CD14-positive monocyte (primary cell): Measurements from ENCODE around the gene KCTD5. TPM values are rescaled to one million over a fixed set of nuclear protein-coding genes. Genes with fewer than 3 reads are reported as not detected.

Experiments used
- DNase-seq, 3 donors: peaks; one replicate each; pipeline ENCODE4 v3.0.0-alpha.2; 2011 to 2022
- H2AFZ ChIP-seq: 2 replicates; pipeline ENCODE4 v1.6.0; 2012; ENCODE audit warnings: mild to moderate bottlenecking, low read depth, low read length, inconsistent platforms; ENCODE audit not compliant: insufficient read depth, poor library complexity, severe bottlenecking
- H3K27ac ChIP-seq, 2 donors: 1 replicate in 1 of 2; 2 replicates in 1 of 2; pipeline ENCODE4 v1.5.1; 2012 to 2013; ENCODE audit warnings: low read length in 2 of 2, control low read depth in 1 of 2, inconsistent platforms in 1 of 2, low read depth in 1 of 2, mild to moderate bottlenecking in 1 of 2
- H3K27me3 ChIP-seq, 2 donors: one replicate each; pipeline versions ENCODE4 v1.6.0 to v1.6.1; 2011 to 2013; ENCODE audit warnings: low read length in 2 of 2; ENCODE audit not compliant: control insufficient read depth in 2 of 2, insufficient read depth in 2 of 2
- H3K36me3 ChIP-seq, 2 donors: replicated peaks in 1 of 2; 1 replicate in 1 of 2; 2 replicates in 1 of 2; pipeline versions ENCODE4 v1.5.1 to v1.6.1; 2012 to 2013; ENCODE audit warnings: low read length in 2 of 2, control low read depth in 1 of 2, inconsistent platforms in 1 of 2, mild to moderate bottlenecking in 1 of 2; ENCODE audit not compliant: insufficient read depth in 2 of 2, control insufficient read depth in 1 of 2
- H3K4me1 ChIP-seq, 2 donors: 1 replicate in 1 of 2; 2 replicates in 1 of 2; pipeline versions ENCODE4 v1.5.1 to v1.6.1; 2012 to 2013; ENCODE audit warnings: low read length in 2 of 2, control low read depth in 1 of 2, inconsistent platforms in 1 of 2, mild to moderate bottlenecking in 1 of 2, moderate library complexity in 1 of 2; ENCODE audit not compliant: insufficient read depth in 2 of 2, control insufficient read depth in 1 of 2
- H3K4me2 ChIP-seq: replicated peaks from 2 replicates; pipeline ENCODE3; 2012; ENCODE audit warnings: low read length, moderate library complexity, mild to moderate bottlenecking; ENCODE audit not compliant: poor library complexity, severe bottlenecking; ENCODE audit errors: extremely low read depth
- H3K4me3 ChIP-seq, 3 experiments: fragments of 200-600 bp in 1 of 3; sonication (generic) in 1 of 3; replicated peaks in 1 of 3; 1 replicate in 2 of 3; 2 replicates in 1 of 3; pipeline ENCODE4 v1.5.1; 2011 to 2013; ENCODE audit warnings: low read length in 3 of 3, mild to moderate bottlenecking in 3 of 3, control low read depth in 2 of 3, low read depth in 2 of 3, inconsistent platforms in 1 of 3, moderate library complexity in 1 of 3
- H3K79me2 ChIP-seq: 2 replicates; pipeline ENCODE4 v1.6.0; 2012; ENCODE audit warnings: mild to moderate bottlenecking, control low read depth, inconsistent platforms, low read length, moderate library complexity; ENCODE audit not compliant: insufficient read depth
- H3K9ac ChIP-seq: 2 replicates; pipeline ENCODE4 v1.6.0; 2017; ENCODE audit warnings: low read length, mild to moderate bottlenecking; ENCODE audit not compliant: insufficient read depth, poor library complexity, severe bottlenecking
- H3K9me3 ChIP-seq, 2 donors: replicated peaks in 1 of 2; 1 replicate in 1 of 2; 2 replicates in 1 of 2; pipeline versions ENCODE4 v1.5.1 to v1.6.1; 2012 to 2013; ENCODE audit warnings: low read length in 2 of 2, control low read depth in 1 of 2; ENCODE audit not compliant: control insufficient read depth in 1 of 2, insufficient read depth in 1 of 2
- H4K20me1 ChIP-seq: 2 replicates; pipeline ENCODE4 v1.6.0; 2012; ENCODE audit warnings: mild to moderate bottlenecking, low read length, control low read depth, moderate library complexity; ENCODE audit not compliant: insufficient read depth
- H3K27ac Mint-ChIP-seq, 7 donors: one replicate each; pipeline ENCODE4 v1.8.0; 2020; ENCODE audit warnings: mild to moderate bottlenecking in 7 of 7, mixed read lengths in 7 of 7, moderate library complexity in 6 of 7, inconsistent platforms in 2 of 7
- H3K27me3 Mint-ChIP-seq, 3 donors: one replicate each; pipeline ENCODE4 v1.8.0; 2021 to 2022; ENCODE audit warnings: low read depth in 3 of 3, mild to moderate bottlenecking in 3 of 3, mixed read lengths in 3 of 3, moderate library complexity in 3 of 3, inconsistent platforms in 1 of 3
- H3K36me3 Mint-ChIP-seq, 2 donors: one replicate each; pipeline ENCODE4 v1.8.0; 2020; ENCODE audit warnings: mixed read lengths in 2 of 2, inconsistent platforms in 1 of 2, mild to moderate bottlenecking in 1 of 2
- H3K4me1 Mint-ChIP-seq: one replicate; pipeline ENCODE4 v1.8.0; 2020; ENCODE audit warnings: mild to moderate bottlenecking, mixed read lengths
- H3K4me3 Mint-ChIP-seq, 2 donors: one replicate each; pipeline ENCODE4 v1.8.0; 2020; ENCODE audit warnings: mild to moderate bottlenecking in 2 of 2, mixed read lengths in 2 of 2, moderate library complexity in 1 of 2
- H3K9me3 Mint-ChIP-seq, 7 donors: one replicate each; pipeline ENCODE4 v1.8.0; 2020 to 2022; ENCODE audit warnings: mixed read lengths in 7 of 7, mild to moderate bottlenecking in 6 of 7, moderate library complexity in 6 of 7, inconsistent platforms in 2 of 7
- WGBS: methylation state at CpG from one replicate; pipeline ENCODE4 v1.1.5; 2013; ENCODE audit warnings: missing lambda C conversion rate; ENCODE audit not compliant: insufficient coverage; 5-methylcytosine and 5-hydroxymethylcytosine counted together
- intact Hi-C, 2 donors: fragments of 100-400 bp; cut with micrococcal nuclease; formaldehyde crosslinking; loops; one replicate each; pipeline versions ENCODE4 v1.15.0 to v1.15.1; 2023
- polyA plus RNA-seq, 3 donors: library from polyadenylated mRNA; depleted of rRNA in 1 of 3; unstranded in 2 of 3; stranded (reverse) in 1 of 3; fragments of 300-500 nt in 2 of 3; fragments of >200 nt in 1 of 3; fragmentation: Illumina TruSeq in 2 of 3; gene quantifications; 1 replicate in 2 of 3; 2 replicates in 1 of 3; pipeline ENCODE4 v1.2.3, GENCODE V29; 2012 to 2021
- TF ChIP-seq, protein P1 (sequence below): fragments of 200-600 bp; IDR thresholded peaks from one replicate; pipeline ENCODE4 v1.8.0; 2022; ENCODE audit warnings: antibody characterized with exemption, mild to moderate bottlenecking

Gene KCTD5
- polyA plus RNA-seq, 3 donors, result 16.0 to 23.1 (median 21.0) TPM

DNA sequence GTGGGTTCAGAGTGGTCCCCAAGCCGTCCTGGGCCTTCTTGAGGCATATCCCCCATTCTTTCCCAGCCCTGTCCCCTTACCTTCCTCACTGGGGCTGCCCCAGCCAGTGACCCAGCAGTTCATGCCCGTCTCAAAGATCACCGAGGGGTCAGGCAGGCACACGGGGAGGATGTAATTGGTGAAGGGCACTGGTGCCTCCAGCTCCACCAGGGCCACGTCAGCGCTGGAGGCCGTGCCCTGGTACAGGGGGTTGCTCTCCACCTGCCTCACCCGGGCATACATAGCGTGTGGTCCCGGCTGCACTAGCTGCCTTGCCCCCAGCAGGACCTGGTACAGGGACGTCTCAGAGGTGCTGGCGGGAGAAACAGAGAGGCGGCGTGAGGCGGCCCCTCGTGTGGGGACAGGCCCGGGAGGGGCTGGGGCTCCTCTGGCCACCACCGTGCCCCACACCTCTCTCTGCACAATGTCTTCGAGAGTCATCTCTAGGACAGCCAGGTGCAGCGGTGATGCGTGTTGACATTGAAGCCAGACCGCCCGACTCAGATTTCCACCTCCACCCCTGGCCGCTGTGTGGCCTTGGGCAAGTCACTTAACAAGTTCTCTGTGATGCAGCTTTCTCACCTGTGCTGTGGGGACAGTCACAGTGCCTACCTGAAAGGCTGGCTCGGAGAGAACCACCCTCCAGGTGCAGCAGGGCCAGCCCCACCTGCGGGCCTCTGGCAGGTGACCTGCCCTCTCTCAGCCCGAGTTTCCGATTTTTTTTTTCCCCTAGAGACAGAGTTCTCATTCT lies 31.9 kb downstream of the KCTD5 start:
- H3K36me3 ChIP-seq, result peaks cover 5 to 13% of the 10 kb centered on the region in 2 donors
- TF ChIP-seq, protein P1, sequence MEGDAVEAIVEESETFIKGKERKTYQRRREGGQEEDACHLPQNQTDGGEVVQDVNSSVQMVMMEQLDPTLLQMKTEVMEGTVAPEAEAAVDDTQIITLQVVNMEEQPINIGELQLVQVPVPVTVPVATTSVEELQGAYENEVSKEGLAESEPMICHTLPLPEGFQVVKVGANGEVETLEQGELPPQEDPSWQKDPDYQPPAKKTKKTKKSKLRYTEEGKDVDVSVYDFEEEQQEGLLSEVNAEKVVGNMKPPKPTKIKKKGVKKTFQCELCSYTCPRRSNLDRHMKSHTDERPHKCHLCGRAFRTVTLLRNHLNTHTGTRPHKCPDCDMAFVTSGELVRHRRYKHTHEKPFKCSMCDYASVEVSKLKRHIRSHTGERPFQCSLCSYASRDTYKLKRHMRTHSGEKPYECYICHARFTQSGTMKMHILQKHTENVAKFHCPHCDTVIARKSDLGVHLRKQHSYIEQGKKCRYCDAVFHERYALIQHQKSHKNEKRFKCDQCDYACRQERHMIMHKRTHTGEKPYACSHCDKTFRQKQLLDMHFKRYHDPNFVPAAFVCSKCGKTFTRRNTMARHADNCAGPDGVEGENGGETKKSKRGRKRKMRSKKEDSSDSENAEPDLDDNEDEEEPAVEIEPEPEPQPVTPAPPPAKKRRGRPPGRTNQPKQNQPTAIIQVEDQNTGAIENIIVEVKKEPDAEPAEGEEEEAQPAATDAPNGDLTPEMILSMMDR, result no peak
- H3K4me2 ChIP-seq, result no peak overlapping the region
- Mint-ChIP-seq H3K36me3 (peaks cover 2 to 3% of the 10 kb centered on the region in 2 donors), H3K4me1 (no peaks in the 10 kb centered on the region), H3K27me3 (peaks cover 9 to 19% (median 19%) of the 10 kb centered on the region in 3 donors), H3K4me3 (peak overlapping the region in 1 of 2 donors; percentile 35), H3K9me3 (peaks cover 0 to 4% (median 0%) of the 10 kb centered on the region in 7 donors), H3K27ac (no peak overlapping the region)
- WGBS, result 86% methylated on average over 27 of the region's 28 CpGs
- no peaks in the 10 kb centered on the region for H3K9me3 ChIP-seq
- no peak overlapping the region for H2AFZ ChIP-seq
- no peak for DNase-seq
- peaks cover 4 to 7% of the 10 kb centered on the region in 2 donors for H3K4me1 ChIP-seq
- no peak overlapping the region for H3K27ac ChIP-seq
- H3K27me3 ChIP-seq, result peaks cover 0 to 2% of the 10 kb centered on the region in 2 donors
- peaks cover 35% of the 10 kb centered on the region for H4K20me1 ChIP-seq
- intact Hi-C loops, result no loop called here
- H3K4me3 ChIP-seq, result no peak overlapping the region
- no peak overlapping the region for H3K9ac ChIP-seq
- H3K79me2 ChIP-seq, result no peaks in the 10 kb centered on the region

DNA sequence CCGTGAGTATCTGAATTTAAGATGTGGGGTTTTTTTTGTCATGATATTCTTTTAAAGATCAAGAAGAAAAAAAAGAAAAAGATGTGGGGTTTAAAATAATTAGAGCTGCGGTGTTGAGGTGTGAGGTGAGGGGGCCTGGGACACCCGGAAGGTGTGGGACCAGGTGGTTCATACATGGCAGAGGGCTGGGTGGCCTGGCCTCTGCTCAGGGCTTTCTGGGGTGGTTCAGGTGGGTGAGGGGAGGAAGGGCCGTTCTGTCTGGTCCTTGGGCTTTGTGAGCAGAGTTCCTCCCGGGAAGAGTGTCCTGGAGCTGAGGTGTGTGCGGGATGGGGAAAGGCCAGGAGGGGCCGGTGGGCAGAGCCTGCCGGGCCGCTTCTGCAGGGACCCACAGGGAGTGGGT lies 32.7 kb downstream of the KCTD5 start:
- H3K27ac Mint-ChIP-seq, result no peak overlapping the region
- H3K4me1 Mint-ChIP-seq, result no peaks in the 10 kb centered on the region
- TF ChIP-seq, protein P1, result no peak
- WGBS, result 57% methylated on average over 9 of the region's 9 CpGs
- H3K4me3 Mint-ChIP-seq, result peak overlapping the region in 1 of 2 donors; percentile 62
- peaks cover 26% of the 10 kb centered on the region for H4K20me1 ChIP-seq
- peaks cover 4 to 7% of the 10 kb centered on the region in 2 donors for H3K4me1 ChIP-seq
- H3K27me3 Mint-ChIP-seq, result peaks cover 9 to 19% (median 19%) of the 10 kb centered on the region in 3 donors
- H2AFZ ChIP-seq, result no peak overlapping the region
- no peaks in the 10 kb centered on the region for H3K9me3 ChIP-seq
- peaks cover 0 to 4% of the 10 kb centered on the region in 2 donors for H3K36me3 ChIP-seq
- DNase-seq, result no peak
- H3K27me3 ChIP-seq, result peaks cover 0 to 2% of the 10 kb centered on the region in 2 donors
- H3K79me2 ChIP-seq, result no peaks in the 10 kb centered on the region
- H3K4me3 ChIP-seq, result no peak overlapping the region
- H3K9ac ChIP-seq, result no peak overlapping the region
- no peak overlapping the region for H3K27ac ChIP-seq
- H3K9me3 Mint-ChIP-seq, result peaks cover 0 to 4% (median 0%) of the 10 kb centered on the region in 7 donors
- no peak overlapping the region for H3K4me2 ChIP-seq
- H3K36me3 Mint-ChIP-seq, result peaks cover 0 to 2% of the 10 kb centered on the region in 2 donors
- intact Hi-C loops, result no loop called here
